DOHH2 (cell line): Measurements from ENCODE around the gene RAB6B.

ENCODE experiments used
- H3F3A ChIP-seq: fragments of 200-600 bp; sonication (generic), shearing (Covaris generic); 2 replicates; pipeline ENCODE4 v1.6.0; 2016; ENCODE audit warnings: antibody characterized with exemption, mild to moderate bottlenecking; ENCODE audit not compliant: control insufficient read depth, insufficient read depth
- H3K27ac ChIP-seq: fragments of 200-600 bp; sonication (generic); 2 replicates; pipeline ENCODE4 v1.5.1; 2014; ENCODE audit warnings: low read depth, mild to moderate bottlenecking, low read length, moderate library complexity
- H3K27me3 ChIP-seq: fragments of 200-600 bp; sonication (generic); 2 replicates; pipeline ENCODE4 v1.6.1; 2014; ENCODE audit warnings: mild to moderate bottlenecking, low read length, mixed read lengths; ENCODE audit not compliant: control insufficient read depth
- H3K36me3 ChIP-seq: fragments of 200-600 bp; sonication (generic); 2 replicates; pipeline ENCODE4 v1.6.1; 2014; ENCODE audit warnings: mild to moderate bottlenecking, low read length, moderate library complexity, mixed read lengths; ENCODE audit not compliant: control insufficient read depth
- H3K4me1 ChIP-seq: fragments of 200-600 bp; sonication (generic); 2 replicates; pipeline ENCODE4 v1.6.1; 2014; ENCODE audit warnings: mild to moderate bottlenecking, low read length, mixed read lengths; ENCODE audit not compliant: control insufficient read depth
- H3K4me2 ChIP-seq: fragments of 200-600 bp; sonication (generic); 2 replicates; pipeline ENCODE4 v1.6.0; 2014; ENCODE audit warnings: mild to moderate bottlenecking, low read length, moderate library complexity
- H3K4me3 ChIP-seq: fragments of 200-600 bp; sonication (generic); 2 replicates; pipeline ENCODE4 v1.5.1; 2014; ENCODE audit warnings: mild to moderate bottlenecking, low read length, mixed read lengths
- H3K79me2 ChIP-seq: fragments of 200-600 bp; sonication (generic); 2 replicates; pipeline ENCODE4 v1.6.1; 2014; ENCODE audit warnings: mild to moderate bottlenecking, low read length, mixed read lengths; ENCODE audit not compliant: control insufficient read depth
- H3K9me2 ChIP-seq: fragments of 200-600 bp; sonication (generic); replicated peaks from 2 replicates; pipeline ENCODE4 v1.6.1; 2014; ENCODE audit warnings: mild to moderate bottlenecking, low read length, mixed read lengths; ENCODE audit not compliant: control insufficient read depth
- H3K9me3 ChIP-seq: fragments of 200-600 bp; sonication (generic); 2 replicates; pipeline ENCODE4 v1.6.1; 2014; ENCODE audit warnings: antibody characterized with exemption, low read length, mixed read lengths; ENCODE audit not compliant: control insufficient read depth, insufficient read depth
- H4K20me1 ChIP-seq: fragments of 200-600 bp; sonication (generic); 2 replicates; pipeline ENCODE4 v1.6.0; 2014; ENCODE audit warnings: low read depth, mild to moderate bottlenecking, antibody characterized with exemption, low read length, moderate library complexity; ENCODE audit not compliant: control insufficient read depth, insufficient read depth
- CTCF ChIP-seq: fragments of 200-600 bp; sonication (generic); IDR thresholded peaks from one replicate; pipeline ENCODE4 v1.5.1; 2014; ENCODE audit warnings: antibody characterized with exemption, mild to moderate bottlenecking, low read depth, low read length; ENCODE audit not compliant: poor library complexity, severe bottlenecking
- EZH2phosphoT487 ChIP-seq: fragments of 200-600 bp; sonication (generic); IDR thresholded peaks from 2 replicates; pipeline ENCODE4 v1.6.1; 2017; ENCODE audit warnings: borderline replicate concordance, mild to moderate bottlenecking, antibody characterized with exemption, low read length, moderate library complexity, mixed read lengths

The RAB6B gene

GRCh38 chr3:133830071-133830470 lies 65.6 kb downstream of the RAB6B start:
- Histone ChIP-seq H4K20me1 (no peaks in the 10 kb centered on the region), H3K4me2 (no peak overlapping the region), H3K27ac (no peak overlapping the region), H3K27me3 (no peaks in the 10 kb centered on the region), H3K79me2 (no peaks in the 10 kb centered on the region), H3K9me3 (no peaks in the 10 kb centered on the region), H3K36me3 (no peaks in the 10 kb centered on the region), H3F3A (no peaks in the 10 kb centered on the region), H3K4me3 (no peak overlapping the region), H3K9me2 (no peaks in the 10 kb centered on the region), H3K4me1 (no peaks in the 10 kb centered on the region)
- TF ChIP-seq EZH2phosphoT487 (no peak), CTCF (no peak)

- no peaks in the 10 kb centered on the region for H3F3A ChIP-seq
- H3K4me1 ChIP-seq = no peaks in the 10 kb centered on the region
- TF ChIP-seq CTCF = no peak
- TF ChIP-seq EZH2phosphoT487 = no peak
- H3K9me3 ChIP-seq = no peaks in the 10 kb centered on the region
- H3K4me3 ChIP-seq = no peak overlapping the region
- H3K36me3 ChIP-seq = peaks cover 5% of the 10 kb centered on the region
- H3K27me3 ChIP-seq = no peaks in the 10 kb centered on the region
- H3K4me2 ChIP-seq = no peak overlapping the region
- H3K9me2 ChIP-seq = no peaks in the 10 kb centered on the region
- H3K79me2 ChIP-seq = no peaks in the 10 kb centered on the region
- no peak overlapping the region for H3K27ac ChIP-seq
- no peaks in the 10 kb centered on the region for H4K20me1 ChIP-seq
Observed at GRCh38 chr3:133829310-133829707, 66.4 kb downstream of the RAB6B start.

- Histone ChIP-seq H3F3A (no peaks in the 10 kb centered on the region), H3K79me2 (no peaks in the 10 kb centered on the region), H3K27me3 (no peaks in the 10 kb centered on the region), H4K20me1 (no peaks in the 10 kb centered on the region), H3K9me2 (no peaks in the 10 kb centered on the region), H3K4me1 (no peaks in the 10 kb centered on the region), H3K27ac (no peak overlapping the region), H3K9me3 (no peaks in the 10 kb centered on the region), H3K4me2 (no peak overlapping the region), H3K36me3 (peaks cover 8% of the 10 kb centered on the region), H3K4me3 (no peak overlapping the region)
- TF ChIP-seq CTCF = no peak
- no peak for TF ChIP-seq EZH2phosphoT487
Observed at GRCh38 chr3:133828576-133829309, 66.9 kb downstream of the RAB6B start.
